Sigmoid colon (tissue), 4 donors: ENCODE data around the gene CELF3.

Experiments used
- POLR2A ChIP-seq, 2 donors: fragments of 450-650 bp; IDR thresholded peaks; one replicate each; pipeline ENCODE4 v1.6.1; 2016; ENCODE audit warnings: antibody characterized with exemption in 2 of 2, mild to moderate bottlenecking in 2 of 2, moderate library complexity in 2 of 2
- POLR2AphosphoS5 ChIP-seq, 4 donors: sonication (generic); formaldehyde crosslinking; IDR thresholded peaks; one replicate each; pipeline ENCODE4 v1.6.1; 2017; ENCODE audit warnings: antibody characterized with exemption in 4 of 4

- TF ChIP-seq POLR2A (IDR thresholded peaks at IDR 0.05), result no peak
- TF ChIP-seq POLR2AphosphoS5 (IDR thresholded peaks at IDR 0.05), result no peak
Measured at GRCh38 chr1:151710187-151710840, 6.3 kb downstream of the CELF3 start.
